Measurements from ENCODE around the gene PDE4D. TPM values are rescaled to one million over a fixed set of nuclear protein-coding genes. Genes with fewer than 3 reads are reported as not detected.
A peak's percentile ranks its signal among the peaks of the same experiment; 100 is the strongest.

Gene PDE4D
- 7.9 and 9.2 TPM in 2 replicates for total RNA-seq (2012; rRNA removed)
- polyA plus RNA-seq (2012; rRNA removed), result 1.2 and 1.4 TPM in 2 replicates
- polyA plus RNA-seq (2012; cell fraction: cytosol; rRNA removed), result 0.34 and 0.70 TPM in 2 replicates
- polyA plus RNA-seq (2012; cell fraction: nucleus; rRNA removed; ENCODE audit: low replicate concordance), result 2.3 and 9.6 TPM in 2 replicates
- Bru-seq, nascent RNA, result percentile 43 among the genes with signal in this experiment
- percentile 28 among the genes with signal in this experiment for BruChase-seq, experiment 1, labeled RNA remaining after a 6-hour chase
- percentile 35 among the genes with signal in this experiment for BruChase-seq, experiment 2, labeled RNA remaining after a 2-hour chase
- long read RNA-seq, partial matches to known transcripts, result 1 of 9 reads
- long read RNA-seq, other reads (novel, unspliced or antisense), result 2 of 9 reads

DNA sequence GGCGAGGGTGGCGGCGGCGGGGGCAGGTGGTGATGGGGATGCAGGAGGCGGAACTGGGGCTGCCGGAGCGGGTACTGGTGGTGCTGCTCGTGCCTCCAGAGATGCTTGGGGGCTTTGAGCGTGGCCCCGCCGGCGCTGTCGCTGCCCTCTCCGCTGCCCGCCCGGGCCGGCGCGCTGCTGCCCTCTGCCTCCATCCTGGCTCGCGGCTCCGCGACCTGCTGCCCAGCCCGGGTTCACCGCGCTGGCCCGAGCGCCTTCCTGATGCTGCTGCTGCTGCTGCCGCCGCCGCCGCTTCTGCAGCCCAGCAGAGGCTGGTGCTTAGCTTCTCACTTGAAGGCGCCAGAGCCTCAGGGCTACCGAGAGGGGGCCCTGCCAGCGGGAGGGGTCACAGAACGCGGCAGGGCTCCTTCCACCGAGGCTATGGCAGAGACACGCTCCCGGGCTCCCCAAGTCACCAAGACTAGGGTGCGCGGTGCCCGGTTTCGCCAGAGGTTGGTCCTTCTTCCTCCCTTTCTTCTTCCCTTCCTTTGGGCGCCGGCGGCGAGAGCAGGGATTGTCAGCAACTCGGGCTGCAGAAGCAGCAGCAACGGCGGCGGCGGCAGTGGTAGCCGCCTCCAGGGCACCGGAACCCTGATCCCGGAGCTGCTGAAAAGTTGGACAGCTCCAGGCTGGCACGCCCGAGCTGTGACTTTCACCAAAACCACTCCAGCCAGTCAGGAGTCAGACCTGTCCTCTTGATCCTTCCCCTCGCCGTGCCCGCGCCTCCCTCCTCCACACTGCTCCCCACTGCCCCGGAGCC is at the start of gene PDE4D:
PDE4D (minus strand) TSS at position 298 of the 799 bp plus-strand sequence.
- no peak within 1 kb of the TSS for H3K23ac ChIP-seq (ENCODE audit: low read depth, low read length)
- in situ Hi-C loops (cut with MboI; ENCODE audit: low sequenced_read_pairs), result no loop called here
- no peak within 1 kb of the TSS for H2BK120ac ChIP-seq (ENCODE audit: low read depth, low read length)
- no peak within 1 kb of the TSS for H2AK9ac ChIP-seq (replicated peaks; ENCODE audit: low read depth, low read length, poor library complexity)
- no peaks in the 10 kb centered on the region for H3K9me1 ChIP-seq (ENCODE audit: insufficient read depth, low read length)
- no peaks in the 10 kb centered on the region for H3K36me3 ChIP-seq (ENCODE audit: control insufficient read depth, insufficient read depth, low read length)
- H3K18ac ChIP-seq (ENCODE audit: low read depth, low read length), result no peak within 1 kb of the TSS
- CTCF ChIA-PET, result interaction anchor here (0.6 to 1.0 kb wide), 4 partner anchors 10 to 316 kb away, joined by 3 to 5 read pairs (median 4); no protein-coding TSS in a partner anchor
- H3K9me3 ChIP-seq (ENCODE audit: control insufficient read depth, insufficient read depth, low read length), result no peaks in the 10 kb centered on the region
- peaks cover 24% of the 10 kb centered on the region for H3K27me3 ChIP-seq (ENCODE audit: control insufficient read depth, insufficient read depth, low read length)
- H3K27ac ChIP-seq (ENCODE audit: insufficient read depth, low read length), result no peak within 1 kb of the TSS
- H2AK5ac ChIP-seq (ENCODE audit: low read depth, low read length), result no peak within 1 kb of the TSS
- intact Hi-C loops (cut with micrococcal nuclease), result no loop called here
- H2BK5ac ChIP-seq (ENCODE audit: low read depth, low read length, poor library complexity, severe bottlenecking), result no peak within 1 kb of the TSS
- H3K9ac ChIP-seq (ENCODE audit: low read depth, low read length), result no peak within 1 kb of the TSS
- peak; percentile 38 for DNase-seq
- H3K4me3 ChIP-seq (ENCODE audit: insufficient read depth, low read depth, low read length), result no peak within 1 kb of the TSS; the same call in 1 of the 2 replicates
- no peak within 1 kb of the TSS for H4K91ac ChIP-seq (ENCODE audit: insufficient read depth, low read depth, low read length)
- WGBS, 2 experiments (ENCODE audit: extremely low coverage in 2 of 2, insufficient read length in 1 of 2), result 1% methylated on average over 16 of the region's 63 CpGs; no CpG with 5 or more reads in 1 of the 2 experiments
- no peaks in the 10 kb centered on the region for H3K4me1 ChIP-seq (ENCODE audit: control insufficient read depth, insufficient read depth, low read length)
- peak within 1 kb of the TSS; percentile 52 for H2AFZ ChIP-seq (replicated peaks; ENCODE audit: low read length, poor library complexity)
- no peak within 1 kb of the TSS for H3K4ac ChIP-seq (ENCODE audit: low read depth, low read length)
- H3K79me1 ChIP-seq (ENCODE audit: low read depth in 1 of 2, low read length in 2 of 2), result no peaks in the 10 kb centered on the region
- POLR2A ChIA-PET (ENCODE audit: unreplicated experiment), result no interaction called here
- no peak within 1 kb of the TSS for H4K5ac ChIP-seq (ENCODE audit: low read depth, low read length)
- H3K14ac ChIP-seq (replicated peaks; ENCODE audit: low read depth, low read length), result no peak within 1 kb of the TSS
- dilution Hi-C loops (cut with HindIII; ENCODE audit: low sequenced_read_pairs, unreplicated experiment), result no loop called here
- H4K20me1 ChIP-seq (ENCODE audit: insufficient read depth, low read length), result no peaks in the 10 kb centered on the region
- ATAC-seq (ENCODE audit: low read depth), result peak; percentile 98
- H3K56ac ChIP-seq (ENCODE audit: extremely low read depth, insufficient read depth, low read length), result no peak within 1 kb of the TSS
- peak within 1 kb of the TSS; percentile 86 for H3K4me2 ChIP-seq (ENCODE audit: low read depth, low read length)
- no peak within 1 kb of the TSS for H4K8ac ChIP-seq (ENCODE audit: low read depth in 2 of 2, low read length in 2 of 2)
- BruUV-seq (replicated peaks), result no TSS peak
- H2BK15ac ChIP-seq (ENCODE audit: low read depth, low read length), result no peak within 1 kb of the TSS
- H2BK20ac ChIP-seq (ENCODE audit: low read depth, low read length), result no peak within 1 kb of the TSS
- no peak for TF ChIP-seq RFX5 (IDR thresholded peaks at IDR 0.05; ENCODE audit: low read depth, low read length)
- no peak for TF ChIP-seq RAD21 (IDR thresholded peaks at IDR 0.05; ENCODE audit: low read length)
- TF ChIP-seq, protein P1, sequence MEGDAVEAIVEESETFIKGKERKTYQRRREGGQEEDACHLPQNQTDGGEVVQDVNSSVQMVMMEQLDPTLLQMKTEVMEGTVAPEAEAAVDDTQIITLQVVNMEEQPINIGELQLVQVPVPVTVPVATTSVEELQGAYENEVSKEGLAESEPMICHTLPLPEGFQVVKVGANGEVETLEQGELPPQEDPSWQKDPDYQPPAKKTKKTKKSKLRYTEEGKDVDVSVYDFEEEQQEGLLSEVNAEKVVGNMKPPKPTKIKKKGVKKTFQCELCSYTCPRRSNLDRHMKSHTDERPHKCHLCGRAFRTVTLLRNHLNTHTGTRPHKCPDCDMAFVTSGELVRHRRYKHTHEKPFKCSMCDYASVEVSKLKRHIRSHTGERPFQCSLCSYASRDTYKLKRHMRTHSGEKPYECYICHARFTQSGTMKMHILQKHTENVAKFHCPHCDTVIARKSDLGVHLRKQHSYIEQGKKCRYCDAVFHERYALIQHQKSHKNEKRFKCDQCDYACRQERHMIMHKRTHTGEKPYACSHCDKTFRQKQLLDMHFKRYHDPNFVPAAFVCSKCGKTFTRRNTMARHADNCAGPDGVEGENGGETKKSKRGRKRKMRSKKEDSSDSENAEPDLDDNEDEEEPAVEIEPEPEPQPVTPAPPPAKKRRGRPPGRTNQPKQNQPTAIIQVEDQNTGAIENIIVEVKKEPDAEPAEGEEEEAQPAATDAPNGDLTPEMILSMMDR (conservative IDR thresholded peaks at IDR 0.05; ENCODE audit: low read depth, low read length), result no peak
- no peak for TF ChIP-seq SMC3 (IDR thresholded peaks at IDR 0.05; ENCODE audit: low read depth, low read length)
- TF ChIP-seq FOS (IDR thresholded peaks at IDR 0.05; ENCODE audit: low read depth, low read length), result no peak
- TF ChIP-seq BHLHE40 (IDR thresholded peaks at IDR 0.05; ENCODE audit: low read depth, low read length), result no peak
- TF ChIP-seq CHD1 (IDR thresholded peaks at IDR 0.05; ENCODE audit: low read depth, low read length), result no peak
- TF ChIP-seq, protein P2, sequence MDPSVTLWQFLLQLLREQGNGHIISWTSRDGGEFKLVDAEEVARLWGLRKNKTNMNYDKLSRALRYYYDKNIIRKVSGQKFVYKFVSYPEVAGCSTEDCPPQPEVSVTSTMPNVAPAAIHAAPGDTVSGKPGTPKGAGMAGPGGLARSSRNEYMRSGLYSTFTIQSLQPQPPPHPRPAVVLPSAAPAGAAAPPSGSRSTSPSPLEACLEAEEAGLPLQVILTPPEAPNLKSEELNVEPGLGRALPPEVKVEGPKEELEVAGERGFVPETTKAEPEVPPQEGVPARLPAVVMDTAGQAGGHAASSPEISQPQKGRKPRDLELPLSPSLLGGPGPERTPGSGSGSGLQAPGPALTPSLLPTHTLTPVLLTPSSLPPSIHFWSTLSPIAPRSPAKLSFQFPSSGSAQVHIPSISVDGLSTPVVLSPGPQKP (IDR thresholded peaks at IDR 0.05; ENCODE audit: borderline replicate concordance, low read depth, low read length), result no peak
- no peak for TF ChIP-seq MAZ (IDR thresholded peaks at IDR 0.05; ENCODE audit: borderline replicate concordance, low read depth, low read length)
- TF ChIP-seq RCOR1 (IDR thresholded peaks at IDR 0.05; ENCODE audit: insufficient replicate concordance, low read length), result no peak
- no peak for TF ChIP-seq POLR2A (IDR thresholded peaks at IDR 0.05; ENCODE audit: low read depth, low read length)
- no peak for TF ChIP-seq MAFK (IDR thresholded peaks at IDR 0.05; ENCODE audit: low read depth, low read length)
- TF ChIP-seq NFE2L2 (IDR thresholded peaks at IDR 0.05; ENCODE audit: low read depth, low read length), result no peak

Measured in IMR-90 (cell line).